Keratinocyte (primary cell): Measurements from ENCODE around the gene MBNL3. TPM values are rescaled to one million over a fixed set of nuclear protein-coding genes. Genes with fewer than 3 reads are reported as not detected.

Experiments used
- DNase-seq: peaks from one replicate; pipeline ENCODE4 v3.0.0-alpha.2; 2011; ENCODE audit warnings: low read depth, missing footprints, low spot score
- FAIRE-seq: peaks from 2 replicates; lab custom pipeline; 2011; peaks lifted over from hg19 to GRCh38; lab: Jason Lieb, UNC
- H2AFZ ChIP-seq: 2 replicates; pipeline ENCODE4 v1.6.0; 2012; ENCODE audit warnings: low read length, control low read depth, inconsistent platforms; ENCODE audit not compliant: control insufficient read depth
- H3K27ac ChIP-seq: 2 replicates; pipeline ENCODE4 v1.5.1; 2011; ENCODE audit warnings: low read length; ENCODE audit not compliant: control insufficient read depth, insufficient read depth
- H3K27me3 ChIP-seq: 3 replicates; pipeline ENCODE4 v1.6.0; 2011; ENCODE audit warnings: low read length; ENCODE audit not compliant: control insufficient read depth, insufficient read depth; ENCODE audit errors: extremely low read depth
- H3K36me3 ChIP-seq, 2 experiments: 2 replicates in 1 of 2; 3 replicates in 1 of 2; pipeline ENCODE4 v1.5.1; 2011; ENCODE audit warnings: low read length in 2 of 2, mild to moderate bottlenecking in 1 of 2; ENCODE audit not compliant: control insufficient read depth in 2 of 2, insufficient read depth in 2 of 2; ENCODE audit errors: extremely low read depth in 1 of 2
- H3K4me1 ChIP-seq: 3 replicates; pipeline ENCODE4 v1.5.1; 2011; ENCODE audit warnings: low read length; ENCODE audit not compliant: control insufficient read depth, insufficient read depth; ENCODE audit errors: extremely low read depth
- H3K4me2 ChIP-seq: 3 replicates; pipeline ENCODE4 v1.6.0; 2011; ENCODE audit warnings: low read depth, low read length; ENCODE audit not compliant: control insufficient read depth, insufficient read depth; ENCODE audit errors: extremely low read depth
- H3K4me3 ChIP-seq, 3 experiments: fragments of 200-600 bp in 1 of 3; sonication (generic) in 1 of 3; 2 replicates in 2 of 3; 3 replicates in 1 of 3; pipeline ENCODE4 v1.5.1; 2011 to 2016; ENCODE audit warnings: low read length in 3 of 3, mild to moderate bottlenecking in 3 of 3, control low read depth in 2 of 3, inconsistent platforms in 1 of 3, low read depth in 1 of 3, mixed read lengths in 1 of 3, mixed run types in 1 of 3, moderate library complexity in 1 of 3; ENCODE audit not compliant: control insufficient read depth in 2 of 3, insufficient read depth in 2 of 3; ENCODE audit errors: extremely low read depth in 1 of 3
- H3K79me2 ChIP-seq: 2 replicates; pipeline ENCODE4 v1.6.0; 2012; ENCODE audit warnings: low read length; ENCODE audit not compliant: control insufficient read depth, insufficient read depth
- H3K9ac ChIP-seq: 3 replicates; pipeline ENCODE4 v1.6.0; 2011; ENCODE audit warnings: low read length; ENCODE audit not compliant: control insufficient read depth, insufficient read depth; ENCODE audit errors: extremely low read depth
- H3K9me1 ChIP-seq: 3 replicates; pipeline ENCODE4 v1.6.0; 2011; ENCODE audit warnings: low read length; ENCODE audit not compliant: control insufficient read depth, insufficient read depth; ENCODE audit errors: extremely low read depth
- H3K9me3 ChIP-seq: 2 replicates; pipeline ENCODE4 v1.5.1; 2012; ENCODE audit warnings: low read depth, low read length; ENCODE audit not compliant: control insufficient read depth
- H4K20me1 ChIP-seq: 3 replicates; pipeline ENCODE4 v1.6.0; 2011; ENCODE audit warnings: low read length; ENCODE audit not compliant: control insufficient read depth, insufficient read depth; ENCODE audit errors: extremely low read depth
- EZH2 ChIP-seq: IDR thresholded peaks from one replicate; pipeline ENCODE4 v1.6.1; 2012; ENCODE audit warnings: inconsistent platforms, mild to moderate bottlenecking, low read length, moderate library complexity
- dilution Hi-C: fragments of 300-500 bp; cut with MboI; formaldehyde crosslinking; loops from one replicate; pipeline ENCODE4 v1.7.0; 2020; ENCODE audit warnings: low sequenced_read_pairs; ENCODE audit not compliant: extremely low pct_ligation_motif_present
- polyA plus RNA-seq, 5 experiments: library from polyadenylated mRNA; depleted of rRNA in 3 of 5; stranded (reverse) in 3 of 5; stranded (forward) in 1 of 5; unstranded in 1 of 5; fragments of >200 nt; gene quantifications; 1 replicate in 1 of 5; 2 replicates in 3 of 5; 3 replicates in 1 of 5; pipeline versions ENCODE4 v1.2.1 to v1.2.3, GENCODE V29; 2011 to 2012; ENCODE audit warnings: missing spikeins in 2 of 5, low read depth in 1 of 5, low replicate concordance in 1 of 5
- TF ChIP-seq, protein P1 (sequence below), 3 experiments: IDR thresholded peaks in 1 of 3; conservative IDR thresholded peaks in 1 of 3; optimal IDR thresholded peaks in 1 of 3; 2 replicates in 2 of 3; 3 replicates in 1 of 3; pipeline versions ENCODE3 to v1.5.1; 2011; ENCODE audit warnings: low read length in 3 of 3, mild to moderate bottlenecking in 3 of 3, moderate library complexity in 2 of 3, control low read depth in 1 of 3, inconsistent platforms in 1 of 3; ENCODE audit not compliant: insufficient read depth in 2 of 3; ENCODE audit errors: extremely low read depth in 1 of 3

The MBNL3 gene
- polyA plus RNA-seq, 1 donor (not counting 4 experiments of a cell fraction or from before 2014, with no cell fraction given) = 6.9 TPM

DNA sequence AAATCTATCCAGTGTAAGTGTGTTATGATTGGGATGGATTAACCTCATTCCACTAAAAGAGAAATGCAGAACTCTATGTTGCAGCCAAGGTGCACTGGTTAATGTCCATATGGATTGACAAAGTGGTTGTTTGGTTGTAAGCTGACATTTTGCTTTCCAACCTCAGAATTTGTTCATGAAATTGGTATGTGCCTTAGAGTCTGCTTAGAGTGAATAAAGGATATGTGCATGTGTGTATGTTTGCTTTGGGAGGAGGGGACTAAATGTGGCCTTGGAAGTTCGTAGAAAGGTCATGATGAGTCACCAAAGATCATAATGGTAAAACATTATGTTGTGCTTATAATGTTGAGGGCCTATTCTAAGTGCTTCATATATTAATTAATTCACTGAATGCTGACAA lies 44.1 kb upstream of the MBNL3 start:
- no peak overlapping the region for H3K27ac ChIP-seq
- H3K36me3 ChIP-seq = no peaks in the 10 kb centered on the region
- H3K79me2 ChIP-seq = no peaks in the 10 kb centered on the region
- no peaks in the 10 kb centered on the region for H3K27me3 ChIP-seq
- H4K20me1 ChIP-seq = no peaks in the 10 kb centered on the region
- H3K9me1 ChIP-seq = no peaks in the 10 kb centered on the region
- H3K9ac ChIP-seq = no peak overlapping the region
- FAIRE-seq (no peak), DNase-seq (no peak)
- no peaks in the 10 kb centered on the region for H3K9me3 ChIP-seq
- dilution Hi-C loops = no loop called here
- no peak overlapping the region for H3K4me3 ChIP-seq
- no peak overlapping the region for H3K4me2 ChIP-seq
- no peak overlapping the region for H2AFZ ChIP-seq
- no peaks in the 10 kb centered on the region for H3K4me1 ChIP-seq
- no peak for TF ChIP-seq EZH2
- TF ChIP-seq, protein P1, sequence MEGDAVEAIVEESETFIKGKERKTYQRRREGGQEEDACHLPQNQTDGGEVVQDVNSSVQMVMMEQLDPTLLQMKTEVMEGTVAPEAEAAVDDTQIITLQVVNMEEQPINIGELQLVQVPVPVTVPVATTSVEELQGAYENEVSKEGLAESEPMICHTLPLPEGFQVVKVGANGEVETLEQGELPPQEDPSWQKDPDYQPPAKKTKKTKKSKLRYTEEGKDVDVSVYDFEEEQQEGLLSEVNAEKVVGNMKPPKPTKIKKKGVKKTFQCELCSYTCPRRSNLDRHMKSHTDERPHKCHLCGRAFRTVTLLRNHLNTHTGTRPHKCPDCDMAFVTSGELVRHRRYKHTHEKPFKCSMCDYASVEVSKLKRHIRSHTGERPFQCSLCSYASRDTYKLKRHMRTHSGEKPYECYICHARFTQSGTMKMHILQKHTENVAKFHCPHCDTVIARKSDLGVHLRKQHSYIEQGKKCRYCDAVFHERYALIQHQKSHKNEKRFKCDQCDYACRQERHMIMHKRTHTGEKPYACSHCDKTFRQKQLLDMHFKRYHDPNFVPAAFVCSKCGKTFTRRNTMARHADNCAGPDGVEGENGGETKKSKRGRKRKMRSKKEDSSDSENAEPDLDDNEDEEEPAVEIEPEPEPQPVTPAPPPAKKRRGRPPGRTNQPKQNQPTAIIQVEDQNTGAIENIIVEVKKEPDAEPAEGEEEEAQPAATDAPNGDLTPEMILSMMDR (optimal IDR thresholded peaks at IDR 0.05 in 1 of 3, IDR thresholded peaks at IDR 0.05 in 1 of 3, conservative IDR thresholded peaks at IDR 0.05 in 1 of 3; ENCODE audit: extremely low read depth in 1 of 3, insufficient read depth in 2 of 3, low read length in 3 of 3) = no peak

DNA sequence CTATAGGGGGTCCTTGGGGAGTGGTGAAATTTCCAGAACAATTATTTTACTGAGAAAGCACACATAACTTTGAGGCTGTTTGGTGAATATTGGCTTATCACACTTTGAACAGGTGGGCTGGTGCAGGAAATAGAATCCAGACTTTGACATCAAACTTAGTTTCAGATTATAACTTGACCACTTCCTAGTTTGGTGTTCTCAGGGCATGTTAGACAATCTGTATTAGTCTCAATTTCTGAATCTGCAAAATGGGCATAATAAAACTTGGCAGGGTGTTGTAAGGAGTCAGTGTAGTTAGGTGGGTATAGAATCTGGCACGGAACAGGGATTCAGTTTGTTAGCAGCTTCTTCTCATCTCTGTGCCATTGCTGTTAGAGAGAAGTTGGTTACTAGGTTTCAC lies 43.3 kb upstream of the MBNL3 start:
- Histone ChIP-seq H4K20me1 (no peaks in the 10 kb centered on the region), H3K27ac (no peak overlapping the region), H3K9ac (no peak overlapping the region), H3K9me1 (no peaks in the 10 kb centered on the region), H3K4me2 (no peak overlapping the region), H3K4me1 (no peaks in the 10 kb centered on the region), H3K4me3 (no peak overlapping the region), H2AFZ (no peak overlapping the region), H3K36me3 (no peaks in the 10 kb centered on the region), H3K27me3 (no peaks in the 10 kb centered on the region), H3K9me3 (no peaks in the 10 kb centered on the region), H3K79me2 (no peaks in the 10 kb centered on the region)
- TF ChIP-seq EZH2 = no peak
- TF ChIP-seq, protein P1 (optimal IDR thresholded peaks at IDR 0.05 in 1 of 3, IDR thresholded peaks at IDR 0.05 in 1 of 3, conservative IDR thresholded peaks at IDR 0.05 in 1 of 3; ENCODE audit: extremely low read depth in 1 of 3, insufficient read depth in 2 of 3, low read length in 3 of 3) = no peak
- DNase-seq (no peak), FAIRE-seq (no peak)
- dilution Hi-C loops = no loop called here
